ENCODE data around the gene FTO. TPM values are rescaled to one million over a fixed set of nuclear protein-coding genes. Genes with fewer than 3 reads are reported as not detected.

Gene FTO
- total and polyA plus RNA-seq, 2 of the 8 experiments (the other 6 are each of a cell fraction or from before 2014, with no cell fraction given): 34.5 to 59.8 TPM

- Histone ChIP-seq H4K8ac (ENCODE audit: extremely low read depth, insufficient read depth, low read length) (no peak overlapping the region), H2BK5ac (ENCODE audit: low read depth, low read length) (no peak overlapping the region), H2AFZ (ENCODE audit: low read length) (no peak overlapping the region), H3K23me2 (ENCODE audit: low read depth, low read length) (no peaks in the 10 kb centered on the region; the same call in 1 of the 2 replicates), H2BK120ac (replicated peaks; ENCODE audit: low read depth, low read length) (no peak overlapping the region), H4K20me1 (replicated peaks in 1 of 2; ENCODE audit: control insufficient read depth in 1 of 2, insufficient read depth in 2 of 2, low read length in 2 of 2) (no peaks in the 10 kb centered on the region), H4K91ac (replicated peaks; ENCODE audit: insufficient read length, low read length) (no peak overlapping the region), H3K9me3 (ENCODE audit: insufficient read depth in 2 of 2, low read depth in 1 of 2, low read length in 1 of 2) (no peaks in the 10 kb centered on the region), H3K4me1 (replicated peaks in 1 of 4; ENCODE audit: control insufficient read depth in 3 of 4, insufficient read depth in 4 of 4, low read length in 3 of 4) (no peaks in the 10 kb centered on the region), H3K23ac (ENCODE audit: insufficient read length) (no peak overlapping the region), H3K36me3 (ENCODE audit: control insufficient read depth in 2 of 4, insufficient read depth in 4 of 4, low read length in 3 of 4) (no peaks in the 10 kb centered on the region), H3K56ac (replicated peaks; ENCODE audit: insufficient read length, low read depth, low read length) (no peak overlapping the region), H2BK12ac (ENCODE audit: low read depth, low read length) (no peak overlapping the region), H3K4ac (replicated peaks; ENCODE audit: insufficient read length, low read depth, low read length) (no peak overlapping the region), H3K79me2 (ENCODE audit: control insufficient read depth in 1 of 2, insufficient read depth in 2 of 2, low read length in 2 of 2) (no peaks in the 10 kb centered on the region), H3K79me1 (ENCODE audit: low read depth, low read length) (no peaks in the 10 kb centered on the region), H4K5ac (ENCODE audit: insufficient read length, low read depth, low read length) (no peak overlapping the region), H3K27me3 (replicated peaks in 1 of 4; ENCODE audit: control insufficient read depth in 3 of 4, extremely low read depth in 1 of 4, insufficient read depth in 3 of 4, low read length in 3 of 4) (no peaks in the 10 kb centered on the region), H3K14ac (ENCODE audit: insufficient read length) (no peak overlapping the region), H2BK15ac (ENCODE audit: low read length) (no peak overlapping the region), H2BK20ac (ENCODE audit: low read length) (no peak overlapping the region), H3K9ac (replicated peaks in 1 of 4; ENCODE audit: extremely low read depth in 1 of 4, low read depth in 3 of 4, low read length in 3 of 4) (no peak overlapping the region), H3K4me3 (ENCODE audit: extremely low read depth in 1 of 4, insufficient read depth in 2 of 4, low read depth in 3 of 4, low read length in 4 of 4) (no peak overlapping the region), H3K27ac (ENCODE audit: low read depth, low read length) (no peak overlapping the region), H2AK5ac (ENCODE audit: low read depth, low read length) (no peak overlapping the region), H3K4me2 (ENCODE audit: insufficient read depth in 1 of 2, low read depth in 2 of 2, low read length in 2 of 2) (no peak overlapping the region), H3K18ac (ENCODE audit: extremely low read depth, low read length) (no peak overlapping the region)
- 86% methylated on average over 1 of the region's 1 CpG; no CpG with 5 or more reads in 1 of the 2 experiments for WGBS, 2 experiments (ENCODE audit: extremely low coverage in 1 of 2, insufficient coverage in 1 of 2, insufficient read length in 1 of 2, insufficient replicate concordance in 2 of 2, low coverage in 1 of 2, low lambda C conversion rate in 2 of 2, missing lambda C conversion rate in 1 of 2)
- CTCF ChIA-PET (ENCODE audit: partially characterized antibody): no interaction called here
- no peak for TF ChIP-seq YY1 (IDR thresholded peaks at IDR 0.05; ENCODE audit: low read depth, low read length)
- TF ChIP-seq RAD21 (IDR thresholded peaks at IDR 0.05 in 1 of 2, conservative IDR thresholded peaks at IDR 0.05 in 1 of 2; ENCODE audit: low read depth in 2 of 2, low read length in 2 of 2): no peak
- TF ChIP-seq, protein P1, sequence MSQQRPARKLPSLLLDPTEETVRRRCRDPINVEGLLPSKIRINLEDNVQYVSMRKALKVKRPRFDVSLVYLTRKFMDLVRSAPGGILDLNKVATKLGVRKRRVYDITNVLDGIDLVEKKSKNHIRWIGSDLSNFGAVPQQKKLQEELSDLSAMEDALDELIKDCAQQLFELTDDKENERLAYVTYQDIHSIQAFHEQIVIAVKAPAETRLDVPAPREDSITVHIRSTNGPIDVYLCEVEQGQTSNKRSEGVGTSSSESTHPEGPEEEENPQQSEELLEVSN (IDR thresholded peaks at IDR 0.05): no peak
- no peak for TF ChIP-seq POLR2A (IDR thresholded peaks at IDR 0.05; ENCODE audit: control extremely low read depth in 1 of 2, low read depth in 2 of 2, low read length in 2 of 2)
- TF ChIP-seq, protein P2, sequence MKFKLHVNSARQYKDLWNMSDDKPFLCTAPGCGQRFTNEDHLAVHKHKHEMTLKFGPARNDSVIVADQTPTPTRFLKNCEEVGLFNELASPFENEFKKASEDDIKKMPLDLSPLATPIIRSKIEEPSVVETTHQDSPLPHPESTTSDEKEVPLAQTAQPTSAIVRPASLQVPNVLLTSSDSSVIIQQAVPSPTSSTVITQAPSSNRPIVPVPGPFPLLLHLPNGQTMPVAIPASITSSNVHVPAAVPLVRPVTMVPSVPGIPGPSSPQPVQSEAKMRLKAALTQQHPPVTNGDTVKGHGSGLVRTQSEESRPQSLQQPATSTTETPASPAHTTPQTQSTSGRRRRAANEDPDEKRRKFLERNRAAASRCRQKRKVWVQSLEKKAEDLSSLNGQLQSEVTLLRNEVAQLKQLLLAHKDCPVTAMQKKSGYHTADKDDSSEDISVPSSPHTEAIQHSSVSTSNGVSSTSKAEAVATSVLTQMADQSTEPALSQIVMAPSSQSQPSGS (IDR thresholded peaks at IDR 0.05; ENCODE audit: low read length): no peak
- no peak for TF ChIP-seq EZH2 (IDR thresholded peaks at IDR 0.05; ENCODE audit: low read depth, low read length, severe bottlenecking)
- no peak for TF ChIP-seq HDAC6 (IDR thresholded peaks at IDR 0.05; ENCODE audit: low read depth, low read length)
- TF ChIP-seq TBP (IDR thresholded peaks at IDR 0.05; ENCODE audit: low read depth, low read length): no peak
- TF ChIP-seq JUN (IDR thresholded peaks at IDR 0.05; ENCODE audit: low read depth, low read length): no peak
- FAIRE-seq (no peak), DNase-seq (ENCODE audit: low read depth in 1 of 2, low spot score in 2 of 2) (no peak)
- POLR2A ChIA-PET (ENCODE audit: partially characterized antibody): no interaction called here
Measured at GRCh38 chr16:53855511-53855910, 151.6 kb downstream of the FTO start.

Measured in H1 (cell line).